Activated naive CD4-positive, alpha-beta T cell treated with anti-CD3 and anti-CD28 coated beads for 36 hours (primary cell): ENCODE results near the gene ANKAR. TPM values are rescaled to one million over a fixed set of nuclear protein-coding genes. Genes with fewer than 3 reads are reported as not detected.

Source experiments
- CTCF ChIA-PET: fragments of 350-600 bp; sonication (Branson Sonifier 250); formaldehyde crosslinking; loops from one replicate; lab custom pipeline; 2021; ENCODE audit warnings: antibody characterized with exemption; lab: Charles Lee
- DNase-seq: peaks from one replicate; pipeline ENCODE4 v3.0.0-alpha.2; 2020
- H3K27ac Mint-ChIP-seq: one replicate; pipeline ENCODE4 v1.8.0; 2021; ENCODE audit warnings: mild to moderate bottlenecking, mixed read lengths
- H3K27me3 Mint-ChIP-seq: one replicate; pipeline ENCODE4 v1.8.0; 2021; ENCODE audit warnings: low read depth, mixed read lengths
- H3K36me3 Mint-ChIP-seq: one replicate; pipeline ENCODE4 v1.8.0; 2021; ENCODE audit warnings: low read depth, mixed read lengths
- H3K4me1 Mint-ChIP-seq: one replicate; pipeline ENCODE4 v1.8.0; 2021; ENCODE audit warnings: low read depth, mixed read lengths
- H3K4me3 Mint-ChIP-seq: one replicate; pipeline ENCODE4 v1.8.0; 2021; ENCODE audit warnings: mild to moderate bottlenecking, moderate library complexity, mixed read lengths
- H3K9me3 Mint-ChIP-seq: one replicate; pipeline ENCODE4 v1.8.0; 2021; ENCODE audit warnings: mixed read lengths
- intact Hi-C: fragments of 100-400 bp; cut with micrococcal nuclease; formaldehyde crosslinking; loops from one replicate; pipeline ENCODE4 v1.15.1; 2023
- total RNA-seq, 2 experiments: library from RNA; stranded (reverse); gene quantifications; one replicate each; pipeline ENCODE4 v1.2.3, GENCODE V29; 2021

ANKAR gene, protein sequence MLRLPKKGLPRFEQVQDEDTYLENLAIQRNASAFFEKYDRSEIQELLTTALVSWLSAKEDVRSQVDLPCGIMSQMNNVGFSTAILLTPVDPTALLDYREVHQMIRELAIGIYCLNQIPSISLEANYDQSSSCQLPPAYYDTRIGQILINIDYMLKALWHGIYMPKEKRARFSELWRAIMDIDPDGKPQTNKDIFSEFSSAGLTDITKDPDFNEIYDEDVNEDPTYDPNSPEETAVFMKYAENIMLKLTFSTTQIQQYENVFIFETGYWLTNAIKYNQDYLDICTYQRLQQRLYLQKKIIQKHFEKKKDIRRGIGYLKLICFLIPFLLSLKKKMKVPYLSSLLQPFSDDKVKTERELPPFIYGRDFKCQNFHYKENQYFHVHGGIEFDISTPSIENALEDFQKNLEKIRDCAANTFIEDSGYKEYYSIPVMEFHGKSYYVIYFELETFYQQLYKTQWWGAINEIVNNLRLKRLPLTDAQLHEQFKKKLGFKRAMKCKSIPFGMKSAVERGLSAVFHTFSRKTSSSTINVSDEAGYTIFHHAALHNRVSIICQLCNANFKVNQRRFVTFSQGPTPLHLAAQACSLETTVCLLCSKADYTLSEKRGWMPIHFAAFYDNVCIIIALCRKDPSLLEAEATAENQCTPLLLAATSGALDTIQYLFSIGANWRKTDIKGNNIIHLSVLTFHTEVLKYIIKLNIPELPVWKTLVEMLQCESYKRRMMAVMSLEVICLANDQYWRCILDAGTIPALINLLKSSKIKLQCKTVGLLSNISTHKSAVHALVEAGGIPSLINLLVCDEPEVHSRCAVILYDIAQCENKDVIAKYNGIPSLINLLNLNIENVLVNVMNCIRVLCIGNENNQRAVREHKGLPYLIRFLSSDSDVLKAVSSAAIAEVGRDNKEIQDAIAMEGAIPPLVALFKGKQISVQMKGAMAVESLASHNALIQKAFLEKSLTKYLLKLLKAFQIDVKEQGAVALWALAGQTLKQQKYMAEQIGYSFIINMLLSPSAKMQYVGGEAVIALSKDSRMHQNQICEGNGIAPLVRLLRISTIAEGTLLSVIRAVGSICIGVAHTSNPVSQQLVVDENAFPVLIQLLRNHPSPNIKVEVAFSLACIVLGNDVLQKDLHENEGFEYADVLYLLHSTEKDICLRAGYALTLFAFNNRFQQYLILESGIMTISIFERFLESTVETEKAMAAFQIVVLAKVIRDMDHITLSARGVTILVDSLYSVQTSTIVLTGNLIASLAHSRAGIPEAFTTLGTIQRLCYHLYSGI (N-terminal part only)
- total RNA-seq, result 1 to 10 TPM; 1.6 to 2.5 TPM

DNA sequence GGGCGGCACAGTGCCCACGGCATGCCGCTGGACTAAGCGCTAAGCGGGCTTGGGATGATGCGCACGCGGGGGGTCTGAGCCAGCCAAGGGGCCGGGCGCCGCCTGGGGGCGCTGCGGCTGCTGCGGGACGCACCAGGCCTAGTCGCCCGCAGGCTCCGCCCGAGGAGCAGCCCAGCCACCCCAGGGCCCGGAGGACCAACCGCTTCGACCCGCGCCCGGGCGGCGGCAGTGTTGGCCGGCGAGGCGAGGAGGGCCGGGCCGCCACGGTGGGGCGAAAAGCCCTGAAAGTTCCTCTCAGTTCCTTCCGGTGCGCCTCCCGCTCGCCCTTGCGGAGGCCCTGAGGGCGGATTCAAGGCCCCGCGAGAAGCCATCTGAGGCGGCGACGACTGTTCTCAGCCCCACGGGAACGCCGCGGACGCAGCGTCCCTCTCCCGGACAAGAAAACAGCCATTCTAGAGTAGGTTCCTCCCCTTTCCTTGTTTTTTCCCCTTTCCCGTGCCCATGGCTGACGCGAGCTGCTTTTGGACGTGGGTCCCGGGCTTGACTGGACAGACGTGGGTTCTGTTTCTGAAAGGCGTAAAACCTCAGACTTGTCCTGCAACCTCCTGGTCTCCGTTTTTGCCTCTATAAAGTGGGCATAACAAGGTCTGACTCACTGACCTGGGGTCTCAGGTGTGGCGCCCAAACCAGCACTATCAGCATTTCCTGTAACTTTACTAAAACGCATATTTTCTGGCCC lies at the start of gene ANKAR:
Gene ANKAR (plus strand): TSS at position 297 of the 739 bp plus-strand sequence. CDS start 1,821 bp downstream, outside the sequence.
- peak; percentile 78 for DNase-seq
- Mint-ChIP-seq H3K4me1 (peaks cover 35% of the 10 kb centered on the region), H3K27ac (peak within 1 kb of the TSS; percentile 94), H3K9me3 (peaks cover 16% of the 10 kb centered on the region), H3K36me3 (peaks cover 38% of the 10 kb centered on the region), H3K4me3 (peak within 1 kb of the TSS; percentile 89), H3K27me3 (no peaks in the 10 kb centered on the region)
- CTCF ChIA-PET, result interaction anchor here (0.7 to 6.1 kb wide), 13 partner anchors 9 to 94 kb away, joined by 3 to 87 read pairs (median 5); partner anchors contain the start of genes ASNSD1, OSGEPL1 and SLC40A1
- intact Hi-C loops, result loop anchor here (1.0 kb wide), 5 partner anchors 13 to 233 kb away; partner anchors contain the start of genes ASNSD1, ORMDL1, PMS1 and WDR75

GRCh38 chr2:189625636-189626035 lies 48.8 kb upstream of the ANKAR start:
- no peaks in the 10 kb centered on the region for H3K36me3 Mint-ChIP-seq
- no peak overlapping the region for H3K27ac Mint-ChIP-seq
- H3K9me3 Mint-ChIP-seq, result no peaks in the 10 kb centered on the region
- no peak overlapping the region for H3K4me3 Mint-ChIP-seq
- no peak for DNase-seq
- H3K4me1 Mint-ChIP-seq, result peaks cover 24% of the 10 kb centered on the region
- CTCF ChIA-PET, result no interaction called here
- intact Hi-C loops, result no loop called here
- no peaks in the 10 kb centered on the region for H3K27me3 Mint-ChIP-seq

GRCh38 chr2:189627789-189628188 lies 46.7 kb upstream of the ANKAR start:
- no peak overlapping the region for H3K27ac Mint-ChIP-seq
- H3K9me3 Mint-ChIP-seq, result no peaks in the 10 kb centered on the region
- no peaks in the 10 kb centered on the region for H3K27me3 Mint-ChIP-seq
- CTCF ChIA-PET, result interaction anchor here (1.5 kb wide), 1 partner anchor 9 kb away, joined by 4 read pairs; no protein-coding TSS in a partner anchor
- H3K36me3 Mint-ChIP-seq, result no peaks in the 10 kb centered on the region
- DNase-seq, result no peak
- intact Hi-C loops, result no loop called here
- no peak overlapping the region for H3K4me3 Mint-ChIP-seq
- H3K4me1 Mint-ChIP-seq, result peaks cover 24% of the 10 kb centered on the region

DNA sequence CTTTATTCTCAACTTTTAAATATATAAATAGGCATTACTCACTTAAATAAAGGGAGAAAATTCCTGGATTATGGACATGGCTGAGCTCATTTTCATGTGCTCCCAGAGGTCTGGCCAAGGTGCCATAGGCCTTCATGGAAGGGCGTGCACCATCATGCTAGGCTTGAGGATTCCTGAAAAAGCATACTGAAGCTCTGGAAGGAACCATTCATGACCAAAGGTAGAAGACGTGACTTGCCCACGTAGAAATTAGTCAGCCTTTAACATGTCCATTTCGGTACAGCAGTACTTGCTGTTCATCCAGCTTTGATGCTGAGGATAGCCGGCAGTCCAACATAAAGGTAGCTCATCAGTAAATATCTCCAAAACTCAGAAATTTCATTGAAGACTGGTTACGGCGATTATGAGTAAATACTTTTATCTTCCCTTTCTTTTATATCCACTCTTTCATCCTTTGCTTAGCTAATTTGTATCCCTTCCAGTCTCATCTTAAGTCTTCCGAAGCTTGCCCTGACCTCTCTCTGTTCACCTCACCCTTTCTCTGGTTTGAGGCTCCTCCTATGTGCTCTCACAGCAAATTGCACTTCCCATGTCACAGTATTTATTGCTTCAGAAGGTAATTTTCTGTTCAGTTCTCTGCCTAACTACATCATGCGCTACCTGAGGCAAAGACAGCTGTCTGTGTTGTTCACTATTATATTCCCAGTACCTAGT lies 45.5 kb upstream of the ANKAR start:
- Mint-ChIP-seq H3K9me3 (no peaks in the 10 kb centered on the region), H3K4me1 (peaks cover 24% of the 10 kb centered on the region), H3K27ac (no peak overlapping the region), H3K36me3 (no peaks in the 10 kb centered on the region), H3K27me3 (no peaks in the 10 kb centered on the region), H3K4me3 (no peak overlapping the region)
- DNase-seq, result no peak
- CTCF ChIA-PET, result interaction anchor here (0.6 to 0.9 kb wide), 3 partner anchors 24 to 219 kb away, joined by 3 to 4 read pairs (median 3); no protein-coding TSS in a partner anchor
- intact Hi-C loops, result no loop called here

DNA sequence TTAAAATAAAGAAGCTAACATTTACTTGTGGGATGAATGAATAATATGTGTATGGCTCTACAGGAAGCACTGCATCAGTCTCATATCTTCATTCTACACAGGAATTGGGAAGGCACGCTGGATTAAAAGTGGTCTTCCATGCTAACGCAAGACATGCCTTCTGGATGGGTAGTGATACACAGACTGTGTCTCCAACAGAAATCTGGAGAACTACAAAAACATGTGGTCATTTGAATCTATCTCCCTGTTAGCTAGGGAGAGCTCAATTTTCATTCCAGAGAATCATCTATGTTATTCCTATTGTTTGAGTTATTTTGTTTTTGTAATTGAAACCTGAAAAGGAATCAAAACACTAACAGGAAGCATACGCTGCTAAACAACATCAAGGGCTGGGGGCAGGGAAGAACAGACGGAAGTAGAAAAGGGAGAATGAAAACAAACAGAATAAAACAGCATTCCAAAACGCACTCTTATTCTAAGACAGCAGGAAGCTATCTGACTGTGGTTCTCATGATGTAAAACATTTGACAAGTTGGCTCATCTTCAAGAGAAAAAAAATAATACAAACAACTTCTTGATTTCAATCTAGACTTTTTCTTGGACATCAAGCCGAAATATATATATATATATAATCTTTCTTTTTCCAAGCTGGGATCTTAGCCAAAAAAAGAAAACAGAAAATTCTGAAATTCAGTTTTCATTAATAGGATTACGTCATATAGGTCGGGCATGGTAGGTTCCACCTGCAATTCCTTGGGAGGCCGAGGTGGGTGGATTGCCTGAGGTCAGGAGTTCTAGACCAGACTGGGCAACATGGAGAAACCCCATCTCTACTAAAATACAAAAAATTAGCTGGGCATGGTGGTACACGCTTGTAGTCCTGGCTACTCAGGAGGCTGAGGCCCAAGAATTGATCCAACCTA lies 44.7 kb upstream of the ANKAR start:
- no peak overlapping the region for H3K27ac Mint-ChIP-seq
- H3K4me1 Mint-ChIP-seq, result peaks cover 19% of the 10 kb centered on the region
- H3K4me3 Mint-ChIP-seq, result no peak overlapping the region
- H3K36me3 Mint-ChIP-seq, result no peaks in the 10 kb centered on the region
- intact Hi-C loops, result no loop called here
- H3K27me3 Mint-ChIP-seq, result no peaks in the 10 kb centered on the region
- H3K9me3 Mint-ChIP-seq, result no peaks in the 10 kb centered on the region
- no peak for DNase-seq
- CTCF ChIA-PET, result interaction anchor here (0.9 kb wide), 2 partner anchors 25 to 220 kb away, joined by 3 to 4 read pairs; no protein-coding TSS in a partner anchor

DNA sequence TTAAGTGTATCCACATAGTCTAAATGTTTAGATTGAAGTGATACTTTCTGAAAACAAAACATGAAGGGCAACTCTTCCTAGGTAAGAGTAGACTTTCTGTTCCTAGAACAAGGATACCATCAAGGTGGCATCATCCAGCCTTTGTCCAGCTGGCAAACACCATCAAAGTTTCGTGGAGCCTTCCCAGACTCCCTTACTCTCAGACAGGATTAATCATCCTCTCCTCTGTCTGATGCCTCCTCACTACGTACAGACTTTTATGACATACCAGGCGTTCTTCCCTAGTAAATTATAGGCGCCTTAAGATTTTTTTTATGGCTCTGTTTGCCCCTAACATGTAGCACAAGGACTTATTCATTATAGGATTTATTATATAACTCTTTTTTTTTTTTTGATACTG lies 42.6 kb upstream of the ANKAR start:
- CTCF ChIA-PET, result interaction anchor here (0.5 to 1.7 kb wide), 3 partner anchors 51 to 186 kb away, joined by 3 to 4 read pairs (median 4); partner anchors contain the start of gene SLC40A1
- intact Hi-C loops, result loop anchor here (2.0 kb wide), 1 partner anchor 165 kb away; no protein-coding TSS in a partner anchor
- DNase-seq, result no peak
- no peaks in the 10 kb centered on the region for H3K27me3 Mint-ChIP-seq
- H3K36me3 Mint-ChIP-seq, result no peaks in the 10 kb centered on the region
- no peak overlapping the region for H3K27ac Mint-ChIP-seq
- peaks cover under 1% of the 10 kb centered on the region for H3K4me1 Mint-ChIP-seq
- H3K4me3 Mint-ChIP-seq, result no peak overlapping the region
- H3K9me3 Mint-ChIP-seq, result no peaks in the 10 kb centered on the region

GRCh38 chr2:189633392-189633811 lies 41.1 kb upstream of the ANKAR start:
- no peak overlapping the region for H3K4me3 Mint-ChIP-seq
- CTCF ChIA-PET, result interaction anchor here (0.7 to 1.3 kb wide), 4 partner anchors 10 to 166 kb away, joined by 3 to 4 read pairs (median 3); no protein-coding TSS in a partner anchor
- H3K4me1 Mint-ChIP-seq, result no peaks in the 10 kb centered on the region
- no peaks in the 10 kb centered on the region for H3K27me3 Mint-ChIP-seq
- no peaks in the 10 kb centered on the region for H3K9me3 Mint-ChIP-seq
- H3K36me3 Mint-ChIP-seq, result no peaks in the 10 kb centered on the region
- no peak overlapping the region for H3K27ac Mint-ChIP-seq
- DNase-seq, result peak; percentile 35
- intact Hi-C loops, result loop anchor here (2.0 kb wide), 1 partner anchor 167 kb away; no protein-coding TSS in a partner anchor

GRCh38 chr2:189635353-189635752 lies 39.1 kb upstream of the ANKAR start:
- Mint-ChIP-seq H3K4me3 (no peak overlapping the region), H3K9me3 (peaks cover 5% of the 10 kb centered on the region), H3K4me1 (peaks cover 10% of the 10 kb centered on the region), H3K27ac (no peak overlapping the region), H3K27me3 (no peaks in the 10 kb centered on the region), H3K36me3 (no peaks in the 10 kb centered on the region)
- no peak for DNase-seq
- CTCF ChIA-PET, result interaction anchor here (0.6 kb wide), 1 partner anchor 25 kb away, joined by 3 read pairs; no protein-coding TSS in a partner anchor
- intact Hi-C loops, result no loop called here

DNA sequence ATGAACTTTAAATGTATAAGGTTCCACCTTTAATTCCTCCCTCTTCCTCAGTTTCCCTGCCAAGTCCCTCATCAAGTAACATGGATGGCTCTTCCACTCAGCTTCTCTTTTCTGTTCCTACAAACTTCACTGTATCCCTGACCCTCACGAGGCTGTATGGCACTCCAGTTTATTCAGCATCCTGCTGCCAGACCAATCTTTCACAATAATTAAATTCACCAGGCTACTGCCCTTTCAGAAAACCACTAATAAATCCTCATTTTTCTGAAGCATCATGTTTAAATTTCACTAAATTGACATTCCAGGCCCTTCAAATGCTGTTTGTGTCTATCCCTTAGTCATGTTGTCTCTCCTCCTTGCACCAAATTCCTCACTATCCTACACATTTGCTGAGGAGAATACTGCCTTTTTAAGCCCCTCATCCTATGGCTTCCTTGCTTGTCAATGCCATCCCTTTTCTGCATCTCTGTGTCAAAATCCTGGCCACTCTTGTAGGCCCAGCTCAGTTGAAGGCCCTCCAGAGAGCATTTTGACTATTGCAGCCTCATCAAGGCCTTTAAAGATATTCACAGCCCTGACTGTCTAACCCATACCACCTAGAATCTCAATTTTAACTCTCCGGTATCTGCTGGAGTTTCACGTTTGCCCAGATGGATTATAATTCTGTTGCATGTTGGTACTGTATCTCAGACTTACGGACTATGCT lies 36.0 kb upstream of the ANKAR start:
- intact Hi-C loops, result no loop called here
- peaks cover 5% of the 10 kb centered on the region for H3K9me3 Mint-ChIP-seq
- CTCF ChIA-PET, result interaction anchor here (1.3 kb wide), 1 partner anchor 19 kb away, joined by 3 read pairs; no protein-coding TSS in a partner anchor
- H3K27ac Mint-ChIP-seq, result no peak overlapping the region
- DNase-seq, result no peak
- H3K27me3 Mint-ChIP-seq, result no peaks in the 10 kb centered on the region
- peaks cover 25% of the 10 kb centered on the region for H3K4me1 Mint-ChIP-seq
- H3K4me3 Mint-ChIP-seq, result no peak overlapping the region
- H3K36me3 Mint-ChIP-seq, result no peaks in the 10 kb centered on the region
